SU-DHL-6 (cell line): ENCODE results near the gene NASP.
"Not testable (repeated sequence)": the region's sequence is repeated elsewhere in the genome, so short reads cannot be mapped to it uniquely, and the experiment has no call there.

Source experiments
- H2AFZ ChIP-seq: fragments of 200-600 bp; sonication (generic); 2 replicates; pipeline ENCODE4 v1.6.1; 2014; ENCODE audit warnings: low read depth, mild to moderate bottlenecking, moderate library complexity, mixed read lengths, antibody characterized with exemption, low read length; ENCODE audit not compliant: severe bottlenecking
- H3F3A ChIP-seq: fragments of 200-600 bp; shearing (Covaris generic); 2 replicates; pipeline ENCODE4 v1.6.0; 2016; ENCODE audit warnings: antibody characterized with exemption, mild to moderate bottlenecking; ENCODE audit not compliant: insufficient read depth
- H3K27ac ChIP-seq: fragments of 200-600 bp; sonication (generic); 2 replicates; pipeline ENCODE4 v1.5.1; 2016; ENCODE audit warnings: low read depth, mild to moderate bottlenecking, low read length, moderate library complexity, mixed read lengths
- H3K27me3 ChIP-seq: fragments of 200-600 bp; sonication (generic), shearing (Covaris generic); 2 replicates; pipeline ENCODE4 v1.6.0; 2014; ENCODE audit warnings: mild to moderate bottlenecking, low read length
- H3K36me3 ChIP-seq: fragments of 200-600 bp; sonication (generic); 2 replicates; pipeline ENCODE4 v1.6.1; 2014; ENCODE audit warnings: mild to moderate bottlenecking, low read length, mixed read lengths
- H3K4me2 ChIP-seq: fragments of 300-600, 200-600 bp; shearing (Covaris generic), sonication (generic); 2 replicates; pipeline ENCODE4 v1.6.0; 2014; ENCODE audit warnings: low read length, low read depth, mild to moderate bottlenecking; ENCODE audit not compliant: poor library complexity, severe bottlenecking
- H3K4me3 ChIP-seq: fragments of 200-600 bp; sonication (generic); 2 replicates; pipeline ENCODE4 v1.5.1; 2014; ENCODE audit warnings: antibody characterized with exemption, low read length, mild to moderate bottlenecking, mixed read lengths; ENCODE audit not compliant: insufficient read depth, poor library complexity, severe bottlenecking
- H3K79me2 ChIP-seq: fragments of 200-600 bp; sonication (generic); 2 replicates; pipeline ENCODE4 v1.6.1; 2014; ENCODE audit warnings: mild to moderate bottlenecking, low read length, moderate library complexity; ENCODE audit not compliant: insufficient read depth
- H3K9ac ChIP-seq: fragments of 200-600 bp; sonication (generic); 2 replicates; pipeline ENCODE4 v1.7.0; 2014; ENCODE audit warnings: mild to moderate bottlenecking, low read length
- H3K9me2 ChIP-seq: fragments of 200-600 bp; sonication (generic); replicated peaks from 2 replicates; pipeline ENCODE4 v1.6.1; 2014; ENCODE audit warnings: low read length; ENCODE audit not compliant: insufficient read depth
- H3K9me3 ChIP-seq: fragments of 200-600 bp; sonication (generic); 2 replicates; pipeline ENCODE4 v1.6.1; 2014; ENCODE audit warnings: low read length, mixed read lengths; ENCODE audit not compliant: insufficient read depth
- H4K20me1 ChIP-seq: fragments of 200-600 bp; sonication (generic); 2 replicates; pipeline ENCODE4 v1.6.1; 2014; ENCODE audit warnings: low read depth, mild to moderate bottlenecking, antibody characterized with exemption, low read length, moderate library complexity, mixed read lengths
- CTCF ChIP-seq: fragments of 200-600 bp; sonication (generic); IDR thresholded peaks from one replicate; pipeline ENCODE4 v1.5.1; 2017; ENCODE audit warnings: antibody characterized with exemption, mild to moderate bottlenecking, low read length, moderate library complexity; ENCODE audit not compliant: insufficient read depth, poor library complexity, severe bottlenecking
- EZH2phosphoT487 ChIP-seq: fragments of 200-600 bp; sonication (generic), shearing (Covaris generic); conservative IDR thresholded peaks from 2 replicates; pipeline ENCODE4 v1.6.1; 2018; ENCODE audit warnings: mild to moderate bottlenecking, antibody characterized with exemption, low read length, moderate library complexity, mixed read lengths

The NASP gene

GRCh38 chr1:45586769-45587168, 2.9 kb downstream of the NASP start:
- Histone ChIP-seq H3K27ac (no peak overlapping the region), H3K27me3 (no peaks in the 10 kb centered on the region), H3K4me3 (peak overlapping the region; percentile 81)

GRCh38 chr1:45589861-45590260, 6.0 kb downstream of the NASP start:
- TF ChIP-seq CTCF (no peak), EZH2phosphoT487 (no peak)
- Histone ChIP-seq H2AFZ (no peak overlapping the region), H3K27me3 (no peaks in the 10 kb centered on the region), H3K4me3 (no peak overlapping the region), H4K20me1 (peaks cover 40% of the 10 kb centered on the region), H3K27ac (no peak overlapping the region), H3K79me2 (peaks cover 100% of the 10 kb centered on the region), H3K9me2 (no peaks in the 10 kb centered on the region), H3K9me3 (no peaks in the 10 kb centered on the region), H3K4me2 (no peak overlapping the region), H3K9ac (no peak overlapping the region), H3K36me3 (peaks cover 15% of the 10 kb centered on the region; the same call in 1 of the 2 replicates), H3F3A (0 out of 2 replicates have a peak, but pooled peaks cover 5% of the 10 kb centered on the region)

More at GRCh38 chr1:45586769-45587168, 2.9 kb downstream of the NASP start:
- H3K79me2 ChIP-seq, result peaks cover 79% of the 10 kb centered on the region
- H3K9me2 ChIP-seq, result no peaks in the 10 kb centered on the region
- H3K4me2 ChIP-seq, result peak overlapping the region; percentile 87
- H3K9ac ChIP-seq, result peak overlapping the region; percentile 96; the same call in 1 of the 2 replicates
- peaks cover 6% of the 10 kb centered on the region for H3F3A ChIP-seq
- 0 out of 2 replicates have a peak, but pooled peaks cover 5% of the 10 kb centered on the region for H3K36me3 ChIP-seq
- no peak overlapping the region for H2AFZ ChIP-seq
- H4K20me1 ChIP-seq, result peaks cover 37% of the 10 kb centered on the region
- H3K9me3 ChIP-seq, result no peaks in the 10 kb centered on the region
- TF ChIP-seq CTCF, result no peak
- TF ChIP-seq EZH2phosphoT487, result no peak

DNA sequence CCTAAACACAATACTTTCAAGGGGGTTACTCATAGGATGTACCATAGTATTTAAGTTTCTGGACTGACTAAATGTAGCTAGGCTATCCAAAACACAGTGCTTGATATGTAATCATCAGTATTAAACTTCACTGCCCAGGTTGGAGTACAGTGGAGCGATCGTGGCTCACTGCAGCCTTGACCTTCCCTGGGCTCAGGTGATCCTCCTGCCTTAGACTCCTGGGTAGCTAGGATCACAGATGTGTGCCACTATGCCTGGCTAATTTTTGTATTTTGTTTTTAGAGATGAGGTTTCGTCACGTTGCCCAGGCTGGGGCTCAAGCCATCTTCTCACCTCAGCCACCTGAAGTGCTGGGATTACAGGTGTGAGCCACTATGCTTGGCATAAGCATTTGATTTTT, 10.6 kb downstream of the NASP start:
- TF ChIP-seq EZH2phosphoT487 (no peak), CTCF (no peak)
- Histone ChIP-seq H3F3A (peaks cover 17% of the 10 kb centered on the region), H4K20me1 (peaks cover 46% of the 10 kb centered on the region), H3K4me2 (no peak overlapping the region), H3K27ac (no peak overlapping the region), H3K9me2 (no peaks in the 10 kb centered on the region), H3K27me3 (no peaks in the 10 kb centered on the region), H2AFZ (no peak overlapping the region), H3K9me3 (no peaks in the 10 kb centered on the region), H3K4me3 (no peak overlapping the region), H3K36me3 (peaks cover 39% of the 10 kb centered on the region), H3K9ac (no peak overlapping the region), H3K79me2 (peaks cover 99% of the 10 kb centered on the region)

GRCh38 chr1:45596765-45597164, 12.9 kb downstream of the NASP start:
- Histone ChIP-seq H4K20me1 (peaks cover 42% of the 10 kb centered on the region), H3F3A (peaks cover 23% of the 10 kb centered on the region), H3K79me2 (peaks cover 99% of the 10 kb centered on the region), H3K36me3 (peaks cover 45% of the 10 kb centered on the region)
- not testable (repeated sequence) for H3K9me2 ChIP-seq, H3K9me3 ChIP-seq, H3K9ac ChIP-seq, H3K27ac ChIP-seq, H3K4me2 ChIP-seq, H3K4me3 ChIP-seq, H2AFZ ChIP-seq, H3K27me3 ChIP-seq
